ENCODE data around the gene OBSCN.

DNA sequence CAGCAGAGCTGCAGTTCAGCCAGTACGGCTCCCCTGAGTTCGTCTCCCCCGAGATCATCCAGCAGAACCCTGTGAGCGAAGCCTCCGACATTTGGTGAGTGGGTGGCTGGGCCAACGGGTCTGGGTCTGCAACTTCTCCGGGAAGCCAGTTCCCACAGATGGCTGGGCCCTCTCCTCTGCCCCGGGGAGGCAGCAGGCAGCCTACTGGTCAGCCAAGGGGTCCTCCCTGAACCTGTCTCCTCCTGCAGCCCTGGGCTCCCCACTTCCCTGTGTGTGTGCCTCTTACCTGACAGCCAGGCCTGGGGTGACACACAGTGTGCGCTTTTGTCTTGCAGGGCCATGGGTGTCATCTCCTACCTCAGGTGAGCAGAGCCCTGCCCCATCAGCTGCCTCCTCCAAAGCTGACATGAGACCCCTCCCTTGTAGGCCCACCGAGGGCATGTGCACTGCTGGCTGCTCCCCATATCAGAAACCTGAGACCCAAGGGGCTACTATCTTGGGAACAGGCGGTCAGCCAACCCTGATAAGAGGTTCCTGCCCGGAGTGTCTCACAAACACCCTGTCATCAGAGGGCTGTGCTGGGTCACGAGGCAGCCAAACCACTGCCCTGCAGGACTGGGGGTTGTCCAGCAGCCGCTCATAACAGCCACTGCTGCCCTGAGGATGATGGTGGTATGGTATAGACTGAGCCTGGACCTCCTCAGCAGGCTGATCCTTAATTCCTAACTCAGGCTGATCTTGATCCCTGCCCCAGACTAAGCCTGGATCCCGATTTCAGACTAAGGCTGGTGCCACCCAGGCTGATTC lies 161.2 kb downstream of the OBSCN start:
- TF ChIP-seq, protein P1, sequence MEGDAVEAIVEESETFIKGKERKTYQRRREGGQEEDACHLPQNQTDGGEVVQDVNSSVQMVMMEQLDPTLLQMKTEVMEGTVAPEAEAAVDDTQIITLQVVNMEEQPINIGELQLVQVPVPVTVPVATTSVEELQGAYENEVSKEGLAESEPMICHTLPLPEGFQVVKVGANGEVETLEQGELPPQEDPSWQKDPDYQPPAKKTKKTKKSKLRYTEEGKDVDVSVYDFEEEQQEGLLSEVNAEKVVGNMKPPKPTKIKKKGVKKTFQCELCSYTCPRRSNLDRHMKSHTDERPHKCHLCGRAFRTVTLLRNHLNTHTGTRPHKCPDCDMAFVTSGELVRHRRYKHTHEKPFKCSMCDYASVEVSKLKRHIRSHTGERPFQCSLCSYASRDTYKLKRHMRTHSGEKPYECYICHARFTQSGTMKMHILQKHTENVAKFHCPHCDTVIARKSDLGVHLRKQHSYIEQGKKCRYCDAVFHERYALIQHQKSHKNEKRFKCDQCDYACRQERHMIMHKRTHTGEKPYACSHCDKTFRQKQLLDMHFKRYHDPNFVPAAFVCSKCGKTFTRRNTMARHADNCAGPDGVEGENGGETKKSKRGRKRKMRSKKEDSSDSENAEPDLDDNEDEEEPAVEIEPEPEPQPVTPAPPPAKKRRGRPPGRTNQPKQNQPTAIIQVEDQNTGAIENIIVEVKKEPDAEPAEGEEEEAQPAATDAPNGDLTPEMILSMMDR (IDR thresholded peaks at IDR 0.05) = no peak
- TF ChIP-seq POLR2A (IDR thresholded peaks at IDR 0.05) (no peak), POLR2AphosphoS5 (IDR thresholded peaks at IDR 0.05) (no peak)

All from prostate gland (tissue), 2 donors.